CD14-positive monocyte (primary cell): ENCODE data around the gene DCC. TPM values are rescaled to one million over a fixed set of nuclear protein-coding genes. Genes with fewer than 3 reads are reported as not detected.

Experiments
- DNase-seq, 3 donors: peaks; one replicate each; pipeline ENCODE4 v3.0.0-alpha.2; 2011 to 2022
- H2AFZ ChIP-seq: 2 replicates; pipeline ENCODE4 v1.6.0; 2012; ENCODE audit warnings: mild to moderate bottlenecking, low read depth, low read length, inconsistent platforms; ENCODE audit not compliant: insufficient read depth, poor library complexity, severe bottlenecking
- H3K27ac ChIP-seq, 2 donors: 1 replicate in 1 of 2; 2 replicates in 1 of 2; pipeline ENCODE4 v1.5.1; 2012 to 2013; ENCODE audit warnings: low read length in 2 of 2, control low read depth in 1 of 2, inconsistent platforms in 1 of 2, low read depth in 1 of 2, mild to moderate bottlenecking in 1 of 2
- H3K27me3 ChIP-seq, 2 donors: one replicate each; pipeline versions ENCODE4 v1.6.0 to v1.6.1; 2011 to 2013; ENCODE audit warnings: low read length in 2 of 2; ENCODE audit not compliant: control insufficient read depth in 2 of 2, insufficient read depth in 2 of 2
- H3K36me3 ChIP-seq, 2 donors: replicated peaks in 1 of 2; 1 replicate in 1 of 2; 2 replicates in 1 of 2; pipeline versions ENCODE4 v1.5.1 to v1.6.1; 2012 to 2013; ENCODE audit warnings: low read length in 2 of 2, control low read depth in 1 of 2, inconsistent platforms in 1 of 2, mild to moderate bottlenecking in 1 of 2; ENCODE audit not compliant: insufficient read depth in 2 of 2, control insufficient read depth in 1 of 2
- H3K4me1 ChIP-seq, 2 donors: 1 replicate in 1 of 2; 2 replicates in 1 of 2; pipeline versions ENCODE4 v1.5.1 to v1.6.1; 2012 to 2013; ENCODE audit warnings: low read length in 2 of 2, control low read depth in 1 of 2, inconsistent platforms in 1 of 2, mild to moderate bottlenecking in 1 of 2, moderate library complexity in 1 of 2; ENCODE audit not compliant: insufficient read depth in 2 of 2, control insufficient read depth in 1 of 2
- H3K4me2 ChIP-seq: replicated peaks from 2 replicates; pipeline ENCODE3; 2012; ENCODE audit warnings: low read length, moderate library complexity, mild to moderate bottlenecking; ENCODE audit not compliant: poor library complexity, severe bottlenecking; ENCODE audit errors: extremely low read depth
- H3K4me3 ChIP-seq, 3 experiments: fragments of 200-600 bp in 1 of 3; sonication (generic) in 1 of 3; replicated peaks in 1 of 3; 1 replicate in 2 of 3; 2 replicates in 1 of 3; pipeline ENCODE4 v1.5.1; 2011 to 2013; ENCODE audit warnings: low read length in 3 of 3, mild to moderate bottlenecking in 3 of 3, control low read depth in 2 of 3, low read depth in 2 of 3, inconsistent platforms in 1 of 3, moderate library complexity in 1 of 3
- H3K79me2 ChIP-seq: 2 replicates; pipeline ENCODE4 v1.6.0; 2012; ENCODE audit warnings: mild to moderate bottlenecking, control low read depth, inconsistent platforms, low read length, moderate library complexity; ENCODE audit not compliant: insufficient read depth
- H3K9ac ChIP-seq: 2 replicates; pipeline ENCODE4 v1.6.0; 2017; ENCODE audit warnings: low read length, mild to moderate bottlenecking; ENCODE audit not compliant: insufficient read depth, poor library complexity, severe bottlenecking
- H3K9me3 ChIP-seq, 2 donors: replicated peaks in 1 of 2; 1 replicate in 1 of 2; 2 replicates in 1 of 2; pipeline versions ENCODE4 v1.5.1 to v1.6.1; 2012 to 2013; ENCODE audit warnings: low read length in 2 of 2, control low read depth in 1 of 2; ENCODE audit not compliant: control insufficient read depth in 1 of 2, insufficient read depth in 1 of 2
- H4K20me1 ChIP-seq: 2 replicates; pipeline ENCODE4 v1.6.0; 2012; ENCODE audit warnings: mild to moderate bottlenecking, low read length, control low read depth, moderate library complexity; ENCODE audit not compliant: insufficient read depth
- H3K27ac Mint-ChIP-seq, 7 donors: one replicate each; pipeline ENCODE4 v1.8.0; 2020; ENCODE audit warnings: mild to moderate bottlenecking in 7 of 7, mixed read lengths in 7 of 7, moderate library complexity in 6 of 7, inconsistent platforms in 2 of 7
- H3K27me3 Mint-ChIP-seq, 3 donors: one replicate each; pipeline ENCODE4 v1.8.0; 2021 to 2022; ENCODE audit warnings: low read depth in 3 of 3, mild to moderate bottlenecking in 3 of 3, mixed read lengths in 3 of 3, moderate library complexity in 3 of 3, inconsistent platforms in 1 of 3
- H3K36me3 Mint-ChIP-seq, 2 donors: one replicate each; pipeline ENCODE4 v1.8.0; 2020; ENCODE audit warnings: mixed read lengths in 2 of 2, inconsistent platforms in 1 of 2, mild to moderate bottlenecking in 1 of 2
- H3K4me1 Mint-ChIP-seq: one replicate; pipeline ENCODE4 v1.8.0; 2020; ENCODE audit warnings: mild to moderate bottlenecking, mixed read lengths
- H3K4me3 Mint-ChIP-seq, 2 donors: one replicate each; pipeline ENCODE4 v1.8.0; 2020; ENCODE audit warnings: mild to moderate bottlenecking in 2 of 2, mixed read lengths in 2 of 2, moderate library complexity in 1 of 2
- H3K9me3 Mint-ChIP-seq, 7 donors: one replicate each; pipeline ENCODE4 v1.8.0; 2020 to 2022; ENCODE audit warnings: mixed read lengths in 7 of 7, mild to moderate bottlenecking in 6 of 7, moderate library complexity in 6 of 7, inconsistent platforms in 2 of 7
- WGBS: methylation state at CpG from one replicate; pipeline ENCODE4 v1.1.5; 2013; ENCODE audit warnings: missing lambda C conversion rate; ENCODE audit not compliant: insufficient coverage; 5-methylcytosine and 5-hydroxymethylcytosine counted together
- intact Hi-C, 2 donors: fragments of 100-400 bp; cut with micrococcal nuclease; formaldehyde crosslinking; loops; one replicate each; pipeline versions ENCODE4 v1.15.0 to v1.15.1; 2023
- polyA plus RNA-seq, 3 donors: library from polyadenylated mRNA; depleted of rRNA in 1 of 3; unstranded in 2 of 3; stranded (reverse) in 1 of 3; fragments of 300-500 nt in 2 of 3; fragments of >200 nt in 1 of 3; fragmentation: Illumina TruSeq in 2 of 3; gene quantifications; 1 replicate in 2 of 3; 2 replicates in 1 of 3; pipeline ENCODE4 v1.2.3, GENCODE V29; 2012 to 2021
- TF ChIP-seq, protein P1 (sequence below): fragments of 200-600 bp; IDR thresholded peaks from one replicate; pipeline ENCODE4 v1.8.0; 2022; ENCODE audit warnings: antibody characterized with exemption, mild to moderate bottlenecking

DCC gene
- polyA plus RNA-seq, 3 donors: not detected

DNA sequence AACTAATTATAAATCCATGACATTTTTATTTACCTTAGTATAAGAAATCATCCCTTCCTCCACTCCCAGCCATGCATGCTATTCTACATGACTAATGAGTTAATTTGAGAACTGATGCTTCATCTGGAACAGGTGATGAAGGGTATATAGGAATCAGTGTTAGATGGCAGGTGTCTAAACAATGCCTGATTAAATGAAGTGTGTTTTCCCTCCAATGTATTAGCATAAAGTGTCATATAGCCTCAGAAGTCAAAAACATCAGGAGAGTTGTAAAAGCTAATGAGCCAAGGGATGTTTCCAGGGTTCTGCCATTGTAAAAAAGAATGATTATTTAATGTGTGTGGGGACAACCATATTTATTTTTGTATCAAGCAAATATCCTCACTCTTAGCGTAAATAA lies 913.8 kb downstream of the DCC start:
- H3K4me1 Mint-ChIP-seq: no peaks in the 10 kb centered on the region
- TF ChIP-seq, protein P1, sequence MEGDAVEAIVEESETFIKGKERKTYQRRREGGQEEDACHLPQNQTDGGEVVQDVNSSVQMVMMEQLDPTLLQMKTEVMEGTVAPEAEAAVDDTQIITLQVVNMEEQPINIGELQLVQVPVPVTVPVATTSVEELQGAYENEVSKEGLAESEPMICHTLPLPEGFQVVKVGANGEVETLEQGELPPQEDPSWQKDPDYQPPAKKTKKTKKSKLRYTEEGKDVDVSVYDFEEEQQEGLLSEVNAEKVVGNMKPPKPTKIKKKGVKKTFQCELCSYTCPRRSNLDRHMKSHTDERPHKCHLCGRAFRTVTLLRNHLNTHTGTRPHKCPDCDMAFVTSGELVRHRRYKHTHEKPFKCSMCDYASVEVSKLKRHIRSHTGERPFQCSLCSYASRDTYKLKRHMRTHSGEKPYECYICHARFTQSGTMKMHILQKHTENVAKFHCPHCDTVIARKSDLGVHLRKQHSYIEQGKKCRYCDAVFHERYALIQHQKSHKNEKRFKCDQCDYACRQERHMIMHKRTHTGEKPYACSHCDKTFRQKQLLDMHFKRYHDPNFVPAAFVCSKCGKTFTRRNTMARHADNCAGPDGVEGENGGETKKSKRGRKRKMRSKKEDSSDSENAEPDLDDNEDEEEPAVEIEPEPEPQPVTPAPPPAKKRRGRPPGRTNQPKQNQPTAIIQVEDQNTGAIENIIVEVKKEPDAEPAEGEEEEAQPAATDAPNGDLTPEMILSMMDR: no peak
- Histone ChIP-seq H3K9me3 (no peaks in the 10 kb centered on the region), H4K20me1 (no peaks in the 10 kb centered on the region), H3K4me3 (no peak overlapping the region), H3K79me2 (no peaks in the 10 kb centered on the region), H2AFZ (no peak overlapping the region), H3K36me3 (no peaks in the 10 kb centered on the region), H3K4me2 (no peak overlapping the region), H3K9ac (no peak overlapping the region), H3K27me3 (no peaks in the 10 kb centered on the region), H3K4me1 (no peaks in the 10 kb centered on the region), H3K27ac (no peak overlapping the region)
- H3K27me3 Mint-ChIP-seq: no peaks in the 10 kb centered on the region
- no peaks in the 10 kb centered on the region for H3K36me3 Mint-ChIP-seq
- peaks cover 0 to 6% (median 3%) of the 10 kb centered on the region in 7 donors for H3K9me3 Mint-ChIP-seq
- WGBS: no CpG with 5 or more reads among the region's 1 CpG
- H3K4me3 Mint-ChIP-seq: no peak overlapping the region
- no peak for DNase-seq
- intact Hi-C loops: no loop called here
- no peak overlapping the region for H3K27ac Mint-ChIP-seq

DNA sequence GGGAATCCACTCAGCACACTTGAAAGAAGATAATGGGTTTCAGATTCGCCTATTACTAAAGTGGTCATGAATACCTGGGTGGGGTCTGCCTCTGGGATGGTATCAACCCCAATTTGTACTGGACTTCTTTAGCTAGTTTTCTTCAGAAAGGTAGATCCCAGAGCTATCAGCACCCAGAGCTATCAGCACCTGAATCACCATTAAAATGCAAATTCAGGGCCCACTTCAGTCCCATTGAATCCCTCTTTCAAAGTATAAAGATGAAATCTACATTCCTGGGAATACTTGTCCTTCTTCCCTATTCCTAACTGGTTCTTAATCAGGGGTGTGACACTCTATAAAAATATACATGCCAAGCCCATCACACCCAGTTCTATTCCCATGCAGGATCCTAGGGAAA lies 914.3 kb downstream of the DCC start:
- TF ChIP-seq, protein P1: no peak
- no peak for DNase-seq
- Histone ChIP-seq H3K4me1 (no peaks in the 10 kb centered on the region), H2AFZ (no peak overlapping the region), H3K27me3 (no peaks in the 10 kb centered on the region), H3K9ac (no peak overlapping the region), H3K79me2 (no peaks in the 10 kb centered on the region), H3K27ac (no peak overlapping the region), H3K9me3 (no peaks in the 10 kb centered on the region), H3K4me3 (no peak overlapping the region), H3K36me3 (no peaks in the 10 kb centered on the region), H3K4me2 (no peak overlapping the region), H4K20me1 (no peaks in the 10 kb centered on the region)
- no CpG with 5 or more reads among the region's 1 CpG for WGBS
- Mint-ChIP-seq H3K9me3 (peaks cover 0 to 6% (median 3%) of the 10 kb centered on the region in 7 donors), H3K4me1 (no peaks in the 10 kb centered on the region), H3K27me3 (no peaks in the 10 kb centered on the region), H3K27ac (no peak overlapping the region), H3K36me3 (no peaks in the 10 kb centered on the region), H3K4me3 (no peak overlapping the region)
- intact Hi-C loops: no loop called here
